HCT116 (cell line): Measurements from ENCODE around the gene PRPF18. TPM values are rescaled to one million over a fixed set of nuclear protein-coding genes. Genes with fewer than 3 reads are reported as not detected.

Experiments
- ATAC-seq: fragments of 200-7000 bp; cut with Tn5 transposase; 2 replicates; pipeline ENCODE4 v1.9.1; 2020; ENCODE audit warnings: mild to moderate bottlenecking, moderate library complexity
- BruUV-seq: library from RNA; stranded (reverse); fragments of 400-500 nt; replicated peaks from 2 replicates; lab custom pipeline; 2021; lab: Mats Ljungman, UMichigan
- CTCF ChIA-PET: fragments of 300-600 bp; sonication (Branson Sonifier 250); formaldehyde crosslinking; loops from one replicate; lab custom pipeline; 2021; ENCODE audit warnings: antibody characterized with exemption; lab: Charles Lee
- POLR2A ChIA-PET: fragments of 300-600, 350-600 bp; sonication (Branson Sonifier 250); formaldehyde crosslinking; loops from one replicate; lab custom pipeline; 2021; ENCODE audit warnings: antibody characterized with exemption; lab: Charles Lee
- RAD21 ChIA-PET, 2 experiments: fragments of 300-600 bp; sonication (Branson Sonifier 250); formaldehyde crosslinking; loops; one replicate each; lab custom pipeline; 2023; ENCODE audit warnings: low total read pairs in 2 of 2; ENCODE audit not compliant: uncharacterized antibody in 2 of 2, unreplicated experiment in 2 of 2, low non-redundant PET in 1 of 2; lab: Charles Lee
- DNase-seq: peaks from one replicate; pipeline ENCODE4 v3.0.0-alpha.2; 2010; ENCODE audit warnings: low read depth, low spot score
- H2AFZ ChIP-seq: fragments of 200-600 bp; shearing (Covaris generic), sonication (generic); 2 replicates; pipeline ENCODE4 v1.6.1; 2017; ENCODE audit warnings: low read depth, mixed run types, mixed read lengths, antibody characterized with exemption, low read length; ENCODE audit not compliant: poor library complexity, severe bottlenecking
- H3K27ac ChIP-seq: 2 replicates; pipeline ENCODE4 v1.5.1; 2012; ENCODE audit warnings: low read depth, low read length
- H3K27me3 ChIP-seq: fragments of 200-600 bp; sonication (generic); 2 replicates; pipeline ENCODE4 v1.6.1; 2016; ENCODE audit warnings: mixed run types, low read length, mixed read lengths; ENCODE audit not compliant: insufficient read depth
- H3K36me3 ChIP-seq, 2 experiments: fragments of 200-500 bp in 1 of 2; fragments of 200-600 bp in 1 of 2; sonication (Bioruptor generic) in 1 of 2; sonication (generic) in 1 of 2; 2 replicates each; pipeline versions ENCODE4 v1.5.1 to v1.6.1; 2014 to 2016; ENCODE audit warnings: low read length in 2 of 2, inconsistent platforms in 1 of 2, mixed read lengths in 1 of 2, mixed run types in 1 of 2; ENCODE audit not compliant: insufficient read depth in 2 of 2, control insufficient read depth in 1 of 2
- H3K4me1 ChIP-seq, 2 experiments: fragments of 200-600 bp in 1 of 2; sonication (generic) in 1 of 2; 2 replicates each; pipeline versions ENCODE4 v1.5.1 to v1.6.1; 2012 to 2017; ENCODE audit warnings: low read length in 2 of 2, inconsistent platforms in 1 of 2, mild to moderate bottlenecking in 1 of 2, mixed read lengths in 1 of 2, mixed run types in 1 of 2, moderate library complexity in 1 of 2; ENCODE audit not compliant: insufficient read depth in 2 of 2, control insufficient read depth in 1 of 2
- H3K4me2 ChIP-seq: fragments of 200-600 bp; sonication (generic); 2 replicates; pipeline ENCODE4 v1.6.1; 2017; ENCODE audit warnings: mixed run types, low read length, mixed read lengths
- H3K4me3 ChIP-seq, 2 experiments: fragments of 200-600 bp in 1 of 2; sonication (generic) in 1 of 2; replicated peaks in 1 of 2; 2 replicates each; pipeline ENCODE4 v1.5.1; 2011 to 2016; ENCODE audit warnings: low read length in 2 of 2, control low read depth in 1 of 2, low read depth in 1 of 2, mild to moderate bottlenecking in 1 of 2, mixed read lengths in 1 of 2, mixed run types in 1 of 2
- H3K79me2 ChIP-seq: fragments of 200-600 bp; sonication (generic); 2 replicates; pipeline ENCODE4 v1.6.1; 2017; ENCODE audit warnings: mild to moderate bottlenecking, mixed run types, low read length, moderate library complexity, mixed read lengths; ENCODE audit not compliant: insufficient read depth
- H3K9ac ChIP-seq: fragments of 200-600 bp; sonication (generic); 2 replicates; pipeline ENCODE4 v1.6.1; 2016; ENCODE audit warnings: low read length, mixed read lengths
- H3K9me2 ChIP-seq: fragments of 200-600 bp; sonication (generic), shearing (Covaris generic); 2 replicates; pipeline ENCODE4 v1.6.1; 2017; ENCODE audit warnings: mixed run types, mild to moderate bottlenecking, moderate library complexity; ENCODE audit not compliant: insufficient read depth
- H3K9me3 ChIP-seq, 2 experiments: fragments of 200-500 bp in 1 of 2; fragments of 200-600 bp in 1 of 2; sonication (Bioruptor generic) in 1 of 2; sonication (generic) in 1 of 2; 2 replicates each; pipeline ENCODE4 v1.6.1; 2014 to 2017; ENCODE audit warnings: low read length in 2 of 2, mixed read lengths in 2 of 2, inconsistent platforms in 1 of 2, low read depth in 1 of 2, mild to moderate bottlenecking in 1 of 2, mixed run types in 1 of 2, moderate library complexity in 1 of 2; ENCODE audit not compliant: control insufficient read depth in 1 of 2, insufficient read depth in 1 of 2
- H4K20me1 ChIP-seq: fragments of 200-600 bp; sonication (generic), shearing (Covaris generic); 2 replicates; pipeline ENCODE4 v1.6.1; 2017; ENCODE audit warnings: mixed run types, mild to moderate bottlenecking, moderate library complexity; ENCODE audit not compliant: insufficient read depth
- EGR1 ChIP-seq: IDR thresholded peaks from 2 replicates; pipeline ENCODE4 v1.6.1; 2012; ENCODE audit warnings: low read depth
- EZH2 ChIP-seq: fragments of 200-600 bp; sonication (generic); IDR thresholded peaks from 2 replicates; pipeline ENCODE4 v1.6.1; 2017; ENCODE audit warnings: antibody characterized with exemption, mixed run types
- FOSL1 ChIP-seq: IDR thresholded peaks from 2 replicates; pipeline ENCODE4 v1.6.1; 2012; ENCODE audit warnings: low read depth
- MAX ChIP-seq: IDR thresholded peaks from 2 replicates; pipeline ENCODE4 v1.6.1; 2012
- RAD21 ChIP-seq: IDR thresholded peaks from 2 replicates; pipeline ENCODE4 v1.6.1; 2012; ENCODE audit warnings: low read depth, mild to moderate bottlenecking
- SIN3A ChIP-seq: IDR thresholded peaks from 2 replicates; pipeline ENCODE4 v1.6.1; 2012; ENCODE audit warnings: low read depth
- SP1 ChIP-seq: IDR thresholded peaks from 2 replicates; pipeline ENCODE4 v1.6.1; 2012; ENCODE audit warnings: low read depth
- SRF ChIP-seq: IDR thresholded peaks from 2 replicates; pipeline ENCODE4 v1.6.1; 2012; ENCODE audit warnings: low read depth
- TCF7L2 ChIP-seq: IDR thresholded peaks from 2 replicates; pipeline ENCODE4 v1.7.0; 2011; ENCODE audit warnings: borderline replicate concordance, inconsistent platforms; ENCODE audit not compliant: insufficient read depth, insufficient read length; ENCODE audit errors: extremely low read depth
- ZNF274 ChIP-seq: fragments of 200-500 bp; sonication (Bioruptor generic); IDR thresholded peaks from 2 replicates; pipeline ENCODE4 v1.6.1; 2014; ENCODE audit warnings: mild to moderate bottlenecking, low read depth, low read length, inconsistent platforms
- intact Hi-C: fragments of 100-400 bp; cut with micrococcal nuclease; formaldehyde crosslinking; loops from 2 replicates; pipeline ENCODE4 v1.10.0; 2022
- total RNA-seq: library from RNA; stranded (reverse); gene quantifications from one replicate; pipeline ENCODE4 v1.2.1, GENCODE V29; 2021; ENCODE audit not compliant: unreplicated experiment
- TF ChIP-seq, protein P1 (sequence below): IDR thresholded peaks from 2 replicates; pipeline ENCODE4 v1.6.1; 2011; ENCODE audit warnings: mild to moderate bottlenecking, low read length, moderate library complexity; ENCODE audit not compliant: insufficient replicate concordance; ENCODE audit errors: extremely low read depth

PRPF18 gene
- total RNA-seq, 1 experiment from 2014 or later: 16.2 TPM

DNA sequence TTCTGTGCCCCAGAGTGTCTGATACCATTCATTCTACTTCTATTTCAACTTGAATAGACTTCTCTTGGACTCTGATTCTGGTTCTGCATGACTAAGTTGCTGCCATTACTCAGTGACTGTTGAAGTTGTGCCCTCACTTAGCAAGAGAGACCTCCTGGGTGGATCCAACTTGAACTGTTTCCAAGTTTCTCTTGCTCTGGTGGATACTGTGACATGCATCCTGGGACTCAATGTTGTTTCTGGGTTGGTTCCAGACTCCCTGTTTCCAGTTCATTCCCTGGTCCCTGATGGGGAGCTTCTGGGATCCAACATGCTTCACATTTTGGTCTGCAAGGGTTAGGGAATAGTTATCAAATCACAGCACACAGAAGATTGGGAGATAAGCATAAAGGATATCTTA lies 26.2 kb upstream of the PRPF18 start:
- RAD21 ChIA-PET: no interaction called here
- Histone ChIP-seq H3K4me2 (no peak overlapping the region), H3K79me2 (no peaks in the 10 kb centered on the region), H3K36me3 (no peaks in the 10 kb centered on the region), H4K20me1 (no peaks in the 10 kb centered on the region), H3K4me1 (no peaks in the 10 kb centered on the region), H3K27ac (no peak overlapping the region), H3K9me3 (no peaks in the 10 kb centered on the region; a peak in 1 of 4 replicates), H2AFZ (no peak overlapping the region), H3K9ac (no peak overlapping the region), H3K27me3 (no peaks in the 10 kb centered on the region)
- intact Hi-C loops: no loop called here
- no peak for ATAC-seq
- POLR2A ChIA-PET: no interaction called here
- BruUV-seq: no TSS peak
- DNase-seq: no peak
- TF ChIP-seq RAD21: no peak
- TF ChIP-seq, protein P1, sequence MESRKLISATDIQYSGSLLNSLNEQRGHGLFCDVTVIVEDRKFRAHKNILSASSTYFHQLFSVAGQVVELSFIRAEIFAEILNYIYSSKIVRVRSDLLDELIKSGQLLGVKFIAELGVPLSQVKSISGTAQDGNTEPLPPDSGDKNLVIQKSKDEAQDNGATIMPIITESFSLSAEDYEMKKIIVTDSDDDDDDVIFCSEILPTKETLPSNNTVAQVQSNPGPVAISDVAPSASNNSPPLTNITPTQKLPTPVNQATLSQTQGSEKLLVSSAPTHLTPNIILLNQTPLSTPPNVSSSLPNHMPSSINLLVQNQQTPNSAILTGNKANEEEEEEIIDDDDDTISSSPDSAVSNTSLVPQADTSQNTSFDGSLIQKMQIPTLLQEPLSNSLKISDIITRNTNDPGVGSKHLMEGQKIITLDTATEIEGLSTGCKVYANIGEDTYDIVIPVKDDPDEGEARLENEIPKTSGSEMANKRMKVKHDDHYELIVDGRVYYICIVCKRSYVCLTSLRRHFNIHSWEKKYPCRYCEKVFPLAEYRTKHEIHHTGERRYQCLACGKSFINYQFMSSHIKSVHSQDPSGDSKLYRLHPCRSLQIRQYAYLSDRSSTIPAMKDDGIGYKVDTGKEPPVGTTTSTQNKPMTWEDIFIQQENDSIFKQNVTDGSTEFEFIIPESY: no peak
- TF ChIP-seq SP1: no peak
- TF ChIP-seq, all 23 proteins: peak for 0
- Histone ChIP-seq H3K4me3 (no peak overlapping the region), H3K9me2 (no peaks in the 10 kb centered on the region)
- CTCF ChIA-PET: no interaction called here

DNA sequence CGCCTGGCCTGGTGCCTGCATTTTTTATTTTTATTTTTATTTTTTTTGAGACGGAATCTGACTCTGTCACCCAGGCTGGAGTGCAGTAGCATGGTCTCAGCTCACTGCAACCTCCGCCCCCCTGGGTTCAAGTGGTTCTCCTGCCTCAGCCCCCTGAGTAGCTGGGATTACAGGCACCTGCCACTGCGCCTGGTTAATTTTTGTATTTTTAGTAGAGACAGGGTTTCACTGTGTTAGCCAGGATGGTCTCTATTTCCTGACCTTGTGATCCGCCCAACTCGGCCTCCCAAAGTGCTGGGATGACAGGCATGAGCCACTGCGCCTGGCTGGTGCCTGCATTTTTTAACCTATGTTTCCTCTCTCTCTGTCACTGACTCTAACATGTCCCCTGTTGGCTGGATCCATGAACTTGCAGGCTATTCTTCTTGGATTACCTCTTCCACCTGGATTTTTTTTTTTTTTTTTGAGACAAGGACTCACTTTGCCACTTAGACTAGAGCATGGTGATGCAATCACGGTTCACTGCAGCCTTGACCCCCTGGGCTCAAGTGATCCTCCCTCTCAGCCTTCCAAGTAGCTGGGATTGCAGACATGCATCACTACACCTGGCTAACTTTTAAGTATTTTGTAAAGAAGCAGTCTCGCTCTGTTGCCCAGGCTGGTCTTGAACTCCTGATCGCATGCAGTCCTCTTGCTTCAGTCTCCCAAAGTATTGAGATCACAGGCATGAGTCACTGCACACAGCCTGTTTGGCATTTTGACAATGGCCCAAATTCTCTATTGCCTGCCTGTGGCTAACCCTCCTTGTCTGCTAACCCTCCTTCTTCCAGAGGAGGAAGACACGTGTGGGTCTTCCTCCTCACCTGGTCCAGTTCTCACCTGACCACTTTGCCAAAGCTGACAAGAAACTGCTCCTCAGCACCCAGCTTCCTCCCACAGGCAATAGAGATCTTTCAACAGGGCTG lies 23.0 kb upstream of the PRPF18 start:
- no peak for DNase-seq
- ChIA-PET POLR2A (no interaction called here), CTCF (no interaction called here)

More for the DNA sequence above, 23.0 kb upstream of the PRPF18 start:
- Histone ChIP-seq H3K36me3 (no peaks in the 10 kb centered on the region), H3K4me1 (no peaks in the 10 kb centered on the region), H3K9me2 (no peaks in the 10 kb centered on the region), H3K4me3 (no peak overlapping the region), H3K27ac (no peak overlapping the region), H3K27me3 (no peaks in the 10 kb centered on the region), H3K9me3 (no peaks in the 10 kb centered on the region; a peak in 1 of 4 replicates), H3K9ac (no peak overlapping the region), H4K20me1 (no peaks in the 10 kb centered on the region), H3K79me2 (no peaks in the 10 kb centered on the region), H2AFZ (no peak overlapping the region), H3K4me2 (no peak overlapping the region)
- RAD21 ChIA-PET: no interaction called here
- no peak for ATAC-seq
- intact Hi-C loops: no loop called here
- no TSS peak for BruUV-seq
- no peak for TF ChIP-seq EGR1
- no peak for TF ChIP-seq SIN3A
- no peak for TF ChIP-seq FOSL1
- TF ChIP-seq ZNF274: no peak
- no peak for TF ChIP-seq TCF7L2
- TF ChIP-seq EZH2: no peak
- no peak for TF ChIP-seq MAX
- no peak for TF ChIP-seq SRF
